Astrocyte (in vitro differentiated cells and primary cell): Measurements from ENCODE around the gene ST6GALNAC4.

Experiments
- EZH2 ChIP-seq: IDR thresholded peaks from 2 replicates; pipeline ENCODE4 v1.6.1; 2012; ENCODE audit warnings: mild to moderate bottlenecking, low read length, inconsistent platforms; ENCODE audit not compliant: insufficient read depth
- TF ChIP-seq, protein P1 (sequence below): IDR thresholded peaks from 2 replicates; pipeline ENCODE4 v1.5.1; 2011; ENCODE audit warnings: low read depth, mild to moderate bottlenecking, inconsistent platforms, low read length, moderate library complexity; ENCODE audit not compliant: insufficient read depth

DNA sequence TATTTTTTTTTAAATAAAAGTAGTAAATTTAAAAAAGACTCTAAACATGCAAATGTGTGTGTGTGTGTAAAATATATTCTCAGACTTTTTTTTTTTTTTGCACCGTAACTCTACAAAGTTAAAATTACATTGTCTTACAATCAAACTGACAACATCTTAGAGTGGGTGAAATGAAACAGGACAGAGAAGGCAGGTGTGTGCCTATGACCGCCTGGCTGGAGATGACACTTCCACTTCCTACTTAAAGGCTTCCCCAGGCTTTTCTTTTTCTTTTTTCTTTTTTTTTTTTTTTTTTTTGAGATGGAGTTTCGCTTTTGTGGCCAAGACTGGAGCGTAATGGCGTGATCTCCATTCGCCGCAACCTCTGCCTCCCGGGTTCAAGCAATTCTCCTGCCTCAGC lies 36.7 kb downstream of the ST6GALNAC4 start:
- TF ChIP-seq, protein P1, sequence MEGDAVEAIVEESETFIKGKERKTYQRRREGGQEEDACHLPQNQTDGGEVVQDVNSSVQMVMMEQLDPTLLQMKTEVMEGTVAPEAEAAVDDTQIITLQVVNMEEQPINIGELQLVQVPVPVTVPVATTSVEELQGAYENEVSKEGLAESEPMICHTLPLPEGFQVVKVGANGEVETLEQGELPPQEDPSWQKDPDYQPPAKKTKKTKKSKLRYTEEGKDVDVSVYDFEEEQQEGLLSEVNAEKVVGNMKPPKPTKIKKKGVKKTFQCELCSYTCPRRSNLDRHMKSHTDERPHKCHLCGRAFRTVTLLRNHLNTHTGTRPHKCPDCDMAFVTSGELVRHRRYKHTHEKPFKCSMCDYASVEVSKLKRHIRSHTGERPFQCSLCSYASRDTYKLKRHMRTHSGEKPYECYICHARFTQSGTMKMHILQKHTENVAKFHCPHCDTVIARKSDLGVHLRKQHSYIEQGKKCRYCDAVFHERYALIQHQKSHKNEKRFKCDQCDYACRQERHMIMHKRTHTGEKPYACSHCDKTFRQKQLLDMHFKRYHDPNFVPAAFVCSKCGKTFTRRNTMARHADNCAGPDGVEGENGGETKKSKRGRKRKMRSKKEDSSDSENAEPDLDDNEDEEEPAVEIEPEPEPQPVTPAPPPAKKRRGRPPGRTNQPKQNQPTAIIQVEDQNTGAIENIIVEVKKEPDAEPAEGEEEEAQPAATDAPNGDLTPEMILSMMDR: no peak
- no peak for TF ChIP-seq EZH2
